ENCODE measurements around the gene FUOM. TPM values are rescaled to one million over a fixed set of nuclear protein-coding genes. Genes with fewer than 3 reads are reported as not detected.

The FUOM gene
- polyA plus RNA-seq, 1 of the 3 experiments (the other 2 are of a cell fraction), result 32.5 TPM

- Histone ChIP-seq H3K9me3 (no peaks in the 10 kb centered on the region), H3K4me3 (ENCODE audit: low read depth in 2 of 2, low read length in 1 of 2) (peak within 1 kb of the TSS; percentile 94 to 96), H3K4me2 (peak within 1 kb of the TSS; percentile 98), H4K20me1 (ENCODE audit: insufficient read depth) (no peaks in the 10 kb centered on the region), H3K9me2 (no peaks in the 10 kb centered on the region), H2AFZ (ENCODE audit: low read depth) (peak within 1 kb of the TSS; percentile 80), H3K9ac (peak within 1 kb of the TSS; percentile 97), H3K79me2 (ENCODE audit: insufficient read depth) (peaks cover 50% of the 10 kb centered on the region), H3K27ac (ENCODE audit: low read depth in 2 of 2, low read length in 1 of 2) (peak within 1 kb of the TSS; percentile 77 to 90), H3F3A (replicated peaks; ENCODE audit: insufficient read depth) (no peaks in the 10 kb centered on the region), H3K36me3 (replicated peaks in 1 of 2; ENCODE audit: control insufficient read depth in 1 of 2, insufficient read depth in 2 of 2, low read length in 1 of 2) (peaks cover 5 to 23% of the 10 kb centered on the region in 2 experiments), H3K27me3 (ENCODE audit: insufficient read depth) (no peaks in the 10 kb centered on the region), H3K4me1 (ENCODE audit: control insufficient read depth in 1 of 2, insufficient read depth in 2 of 2, low read depth in 1 of 2, low read length in 1 of 2) (peaks cover 9 to 10% of the 10 kb centered on the region in 2 experiments; a peak in 2 of 4 replicates)
- POLR2A ChIA-PET, result interaction anchor here (0.7 to 1.3 kb wide), 2 partner anchors 35 to 127 kb away, joined by 3 read pairs; no protein-coding TSS in a partner anchor
- WGBS (ENCODE audit: low lambda C conversion rate), result 1% methylated on average over 15 of the region's 69 CpGs
- peak; percentile 91 for DNase-seq
- CTCF ChIA-PET, result interaction anchor here (2.7 kb wide), 1 partner anchor 64 kb away, joined by 12 read pairs; no protein-coding TSS in a partner anchor
- no peak for TF ChIP-seq SMC3 (IDR thresholded peaks at IDR 0.05; ENCODE audit: low read depth, low read length)
- no peak for TF ChIP-seq FOSL2 (IDR thresholded peaks at IDR 0.05; ENCODE audit: borderline replicate concordance, low read depth)
- TF ChIP-seq USF2 (IDR thresholded peaks at IDR 0.05; ENCODE audit: borderline replicate concordance, low read depth, low read length), result no peak
- TF ChIP-seq SIN3A (IDR thresholded peaks at IDR 0.05; ENCODE audit: borderline replicate concordance, low read depth, low read length), result peak; percentile 70; the same call in 1 of the 2 replicates
- no peak for TF ChIP-seq RXRA (IDR thresholded peaks at IDR 0.05; ENCODE audit: borderline replicate concordance, low read depth)
- TF ChIP-seq IRF3 (IDR thresholded peaks at IDR 0.05; ENCODE audit: low read depth, low read length), result no peak
- TF ChIP-seq ZBTB33 (IDR thresholded peaks at IDR 0.05; ENCODE audit: borderline replicate concordance, low read depth), result peak; percentile 68; the same call in 1 of the 2 replicates
- no peak for TF ChIP-seq FOXM1 (IDR thresholded peaks at IDR 0.05; ENCODE audit: low read depth)
- no peak; the same call in 1 of the 2 replicates for TF ChIP-seq JUND (IDR thresholded peaks at IDR 0.05)
- no peak for TF ChIP-seq RAD21 (IDR thresholded peaks at IDR 0.05; ENCODE audit: low read length)
- TF ChIP-seq RCOR1 (IDR thresholded peaks at IDR 0.05; ENCODE audit: low read length), result no peak
- TF ChIP-seq MAX (IDR thresholded peaks at IDR 0.05; ENCODE audit: low read depth), result peak; percentile 83
- TF ChIP-seq EP300 (IDR thresholded peaks at IDR 0.05; ENCODE audit: borderline replicate concordance in 1 of 2, low read depth in 1 of 2, low read length in 1 of 2), result peak in 1 of 2 experiments; percentile 35; a peak in 1 of 4 replicates
- TF ChIP-seq PBX3 (IDR thresholded peaks at IDR 0.05), result peak; percentile 69
- peak; percentile 94 for TF ChIP-seq GABPA (IDR thresholded peaks at IDR 0.05; ENCODE audit: low read depth)
- peak; percentile 97 for TF ChIP-seq NRF1 (IDR thresholded peaks at IDR 0.05; ENCODE audit: low read depth, low read length)
- TF ChIP-seq POLR2AphosphoS5 (IDR thresholded peaks at IDR 0.05; ENCODE audit: low read depth, low read length), result peak; percentile 87
- TF ChIP-seq REST (IDR thresholded peaks at IDR 0.05; ENCODE audit: low read depth, low read length), result peak; percentile 61; the same call in 1 of the 2 replicates
- peak; percentile 4; the same call in 1 of the 2 replicates for TF ChIP-seq TCF12 (IDR thresholded peaks at IDR 0.05)
- peak; percentile 77 for TF ChIP-seq ELF1 (IDR thresholded peaks at IDR 0.05)
- TF ChIP-seq GATA2 (CRISPR knock-in tag; IDR thresholded peaks at IDR 0.05), result no peak
- TF ChIP-seq MEF2A (IDR thresholded peaks at IDR 0.05; ENCODE audit: borderline replicate concordance, low read depth), result no peak
- peak; percentile 59 for TF ChIP-seq USF1 (IDR thresholded peaks at IDR 0.05; ENCODE audit: borderline replicate concordance, low read depth)
- no peak for TF ChIP-seq RFX5 (IDR thresholded peaks at IDR 0.05; ENCODE audit: low read length)
Observed at GRCh38 chr10:133394064-133394663, 36.3 kb upstream of the FUOM start, which contains the start of gene MTG1. TSS of gene MTG1 (plus strand) at chr10:133394157. CDS start at chr10:133394221, 64 bp downstream.

Data from SK-N-SH (cell line).